Endothelial cell of umbilical vein (primary cell): ENCODE data around the gene BEST2. TPM values are rescaled to one million over a fixed set of nuclear protein-coding genes. Genes with fewer than 3 reads are reported as not detected.

Experiments used
- BruUV-seq: library from RNA; stranded (reverse); fragments of 400-500 nt; replicated peaks from 2 replicates; lab custom pipeline; 2021; lab: Mats Ljungman, UMichigan
- CTCF ChIA-PET: fragments of 300-600, 350-600 bp; sonication (Branson Sonifier 250); formaldehyde crosslinking; loops from one replicate; lab custom pipeline; 2021; ENCODE audit warnings: antibody characterized with exemption, inconsistent platforms; lab: Charles Lee
- POLR2A ChIA-PET: fragments of 300-600, 350-600 bp; sonication (Branson Sonifier 250); formaldehyde crosslinking; loops from one replicate; lab custom pipeline; 2021; ENCODE audit warnings: antibody characterized with exemption, inconsistent platforms; lab: Charles Lee
- DNase-seq: peaks from one replicate; pipeline ENCODE4 v3.0.0-alpha.2; 2011; ENCODE audit warnings: low read depth, low spot score
- FAIRE-seq: peaks from 2 replicates; lab custom pipeline; 2011; peaks lifted over from hg19 to GRCh38; lab: Jason Lieb, UNC
- H2AFZ ChIP-seq: 2 replicates; pipeline ENCODE4 v1.6.0; 2012; ENCODE audit warnings: low read depth, low read length, control low read depth, inconsistent platforms
- H3K27ac ChIP-seq: 2 replicates; pipeline ENCODE4 v1.5.1; 2011; ENCODE audit warnings: low read depth, mild to moderate bottlenecking, control low read depth, low read length, moderate library complexity; ENCODE audit not compliant: insufficient read depth
- H3K27me3 ChIP-seq, 2 experiments: 2 replicates each; pipeline versions ENCODE4 v1.6.0 to v1.6.1; 2011; ENCODE audit warnings: low read length in 2 of 2, mixed read lengths in 1 of 2; ENCODE audit not compliant: control insufficient read depth in 2 of 2, insufficient read depth in 2 of 2
- H3K36me3 ChIP-seq, 2 experiments: 2 replicates in 1 of 2; 3 replicates in 1 of 2; pipeline ENCODE4 v1.5.1; 2011; ENCODE audit warnings: low read length in 2 of 2, mild to moderate bottlenecking in 1 of 2, moderate library complexity in 1 of 2; ENCODE audit not compliant: control insufficient read depth in 2 of 2, insufficient read depth in 2 of 2; ENCODE audit errors: extremely low read depth in 1 of 2
- H3K4me1 ChIP-seq: 3 replicates; pipeline ENCODE4 v1.5.1; 2011; ENCODE audit warnings: mild to moderate bottlenecking, low read length; ENCODE audit not compliant: control insufficient read depth, insufficient read depth; ENCODE audit errors: extremely low read depth
- H3K4me2 ChIP-seq: 2 replicates; pipeline ENCODE4 v1.6.1; 2011; ENCODE audit warnings: low read length, control low read depth, mixed read lengths; ENCODE audit not compliant: insufficient read depth
- H3K4me3 ChIP-seq, 3 experiments: fragments of 200-600 bp in 1 of 3; sonication (generic), shearing (Covaris generic) in 1 of 3; replicated peaks in 1 of 3; 2 replicates each; pipeline ENCODE4 v1.5.1; 2011 to 2016; ENCODE audit warnings: control low read depth in 3 of 3, low read length in 3 of 3, mild to moderate bottlenecking in 2 of 3, inconsistent platforms in 1 of 3, low read depth in 1 of 3, moderate library complexity in 1 of 3; ENCODE audit not compliant: insufficient read depth in 1 of 3
- H3K79me2 ChIP-seq: 2 replicates; pipeline ENCODE4 v1.6.0; 2012; ENCODE audit warnings: low read length, inconsistent platforms; ENCODE audit not compliant: control insufficient read depth, insufficient read depth
- H3K9ac ChIP-seq: replicated peaks from 2 replicates; pipeline ENCODE3; 2011; ENCODE audit warnings: low read length, control low read depth; ENCODE audit not compliant: insufficient read depth; ENCODE audit errors: extremely low read depth
- H3K9me1 ChIP-seq: replicated peaks from 3 replicates; pipeline ENCODE4 v1.6.0; 2011; ENCODE audit warnings: mild to moderate bottlenecking, low read length; ENCODE audit not compliant: control insufficient read depth, insufficient read depth; ENCODE audit errors: extremely low read depth
- H3K9me3 ChIP-seq: replicated peaks from 2 replicates; pipeline ENCODE4 v1.5.1; 2012; ENCODE audit warnings: low read length, inconsistent platforms; ENCODE audit not compliant: control insufficient read depth, insufficient read depth
- H4K20me1 ChIP-seq: replicated peaks from 2 replicates; pipeline ENCODE3; 2011; ENCODE audit warnings: mild to moderate bottlenecking, low read length; ENCODE audit not compliant: control insufficient read depth, insufficient read depth; ENCODE audit errors: extremely low read depth
- FOS ChIP-seq: IDR thresholded peaks from 2 replicates; pipeline ENCODE4 v1.6.1; 2011; ENCODE audit warnings: mild to moderate bottlenecking, low read length, moderate library complexity, borderline replicate concordance; ENCODE audit not compliant: insufficient read depth
- GATA2 ChIP-seq: IDR thresholded peaks from 2 replicates; pipeline ENCODE4 v1.7.0; 2011; ENCODE audit warnings: low read depth, mild to moderate bottlenecking, moderate library complexity, mixed read lengths, low read length; ENCODE audit not compliant: insufficient read length, insufficient read depth
- JUN ChIP-seq: IDR thresholded peaks from 2 replicates; pipeline ENCODE4 v1.6.1; 2011; ENCODE audit warnings: borderline replicate concordance, low read depth; ENCODE audit not compliant: insufficient read length, insufficient read depth
- MAX ChIP-seq: IDR thresholded peaks from 2 replicates; pipeline ENCODE4 v1.6.1; 2011; ENCODE audit not compliant: insufficient read depth, insufficient read length
- MYC ChIP-seq: IDR thresholded peaks from one replicate; pipeline ENCODE4 v1.6.1; 2011; ENCODE audit warnings: mild to moderate bottlenecking, low read depth, low read length
- POLR2A ChIP-seq: IDR thresholded peaks from 2 replicates; pipeline ENCODE4 v1.6.1; 2012; ENCODE audit warnings: low read depth, mild to moderate bottlenecking, control low read depth, low read length
- POLR2AphosphoS5 ChIP-seq: IDR thresholded peaks from 2 replicates; pipeline ENCODE4 v1.6.1; 2012; ENCODE audit warnings: low read depth, mild to moderate bottlenecking, control low read depth, low read length, moderate library complexity; ENCODE audit not compliant: insufficient read depth
- dilution Hi-C: fragments of 300-500 bp; cut with MboI; formaldehyde crosslinking; loops from one replicate; pipeline ENCODE4 v1.15.0; 2019; ENCODE audit warnings: low sequenced_read_pairs; ENCODE audit not compliant: extremely low pct_ligation_motif_present
- intact Hi-C: fragments of 100-400 bp; cut with micrococcal nuclease; formaldehyde crosslinking; loops from one replicate; pipeline ENCODE4 v1.10.0; 2022
- polyA plus RNA-seq, 4 experiments: library from polyadenylated mRNA; depleted of rRNA in 3 of 4; stranded (reverse) in 3 of 4; unstranded in 1 of 4; fragments of >200 nt; gene quantifications; 2 replicates each; pipeline versions ENCODE4 v1.2.1 to v1.2.3, GENCODE V29; 2011 to 2012; ENCODE audit warnings: missing spikeins in 1 of 4
- total RNA-seq: library from RNA; stranded (reverse); gene quantifications from 2 replicates; pipeline ENCODE4 v1.2.3, GENCODE V29; 2021
- TF ChIP-seq, protein P1 (sequence below), 2 donors: IDR thresholded peaks; 1 replicate in 1 of 2; 2 replicates in 1 of 2; pipeline ENCODE4 v1.5.1; 2011; ENCODE audit warnings: low read length in 2 of 2, mild to moderate bottlenecking in 2 of 2, moderate library complexity in 2 of 2, control low read depth in 1 of 2, inconsistent platforms in 1 of 2, low read depth in 1 of 2; ENCODE audit not compliant: insufficient read depth in 1 of 2; ENCODE audit errors: extremely low read depth in 1 of 2

The BEST2 gene
- total and polyA plus RNA-seq, 2 donors (not counting 3 experiments of a cell fraction or from before 2014, with no cell fraction given), result not detected

- Histone ChIP-seq H3K4me3 (no peak overlapping the region), H4K20me1 (no peaks in the 10 kb centered on the region), H3K79me2 (peaks cover 56% of the 10 kb centered on the region), H3K9me3 (no peaks in the 10 kb centered on the region), H3K36me3 (peaks cover 22 to 38% of the 10 kb centered on the region in 2 experiments), H3K27ac (no peak overlapping the region), H2AFZ (no peak overlapping the region), H3K9ac (no peak overlapping the region), H3K4me2 (no peak overlapping the region), H3K27me3 (no peaks in the 10 kb centered on the region), H3K9me1 (no peaks in the 10 kb centered on the region), H3K4me1 (peaks cover 6% of the 10 kb centered on the region)
- BruUV-seq, result no TSS peak
- DNase-seq (no peak), FAIRE-seq (no peak)
- ChIA-PET POLR2A (no interaction called here), CTCF (interaction anchor here (0.6 to 3.1 kb wide), 5 partner anchors 19 to 82 kb away, joined by 3 to 28 read pairs (median 5); partner anchors contain the start of gene TRIR)
- dilution Hi-C loops, result no loop called here
- intact Hi-C loops, result loop anchor here (2.0 kb wide), 1 partner anchor 81 kb away; no protein-coding TSS in a partner anchor
- no peak for TF ChIP-seq GATA2
- no peak for TF ChIP-seq JUN
- TF ChIP-seq POLR2A, result no peak
- no peak for TF ChIP-seq FOS
- TF ChIP-seq POLR2AphosphoS5, result no peak
- TF ChIP-seq MAX, result no peak
- TF ChIP-seq MYC, result no peak
- TF ChIP-seq, protein P1, sequence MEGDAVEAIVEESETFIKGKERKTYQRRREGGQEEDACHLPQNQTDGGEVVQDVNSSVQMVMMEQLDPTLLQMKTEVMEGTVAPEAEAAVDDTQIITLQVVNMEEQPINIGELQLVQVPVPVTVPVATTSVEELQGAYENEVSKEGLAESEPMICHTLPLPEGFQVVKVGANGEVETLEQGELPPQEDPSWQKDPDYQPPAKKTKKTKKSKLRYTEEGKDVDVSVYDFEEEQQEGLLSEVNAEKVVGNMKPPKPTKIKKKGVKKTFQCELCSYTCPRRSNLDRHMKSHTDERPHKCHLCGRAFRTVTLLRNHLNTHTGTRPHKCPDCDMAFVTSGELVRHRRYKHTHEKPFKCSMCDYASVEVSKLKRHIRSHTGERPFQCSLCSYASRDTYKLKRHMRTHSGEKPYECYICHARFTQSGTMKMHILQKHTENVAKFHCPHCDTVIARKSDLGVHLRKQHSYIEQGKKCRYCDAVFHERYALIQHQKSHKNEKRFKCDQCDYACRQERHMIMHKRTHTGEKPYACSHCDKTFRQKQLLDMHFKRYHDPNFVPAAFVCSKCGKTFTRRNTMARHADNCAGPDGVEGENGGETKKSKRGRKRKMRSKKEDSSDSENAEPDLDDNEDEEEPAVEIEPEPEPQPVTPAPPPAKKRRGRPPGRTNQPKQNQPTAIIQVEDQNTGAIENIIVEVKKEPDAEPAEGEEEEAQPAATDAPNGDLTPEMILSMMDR (IDR thresholded peaks at IDR 0.05; ENCODE audit: extremely low read depth in 1 of 2, insufficient read depth in 1 of 2, low read depth in 1 of 2, low read length in 2 of 2), result no peak
Observed at GRCh38 chr19:12715929-12716328, 35.7 kb upstream of the BEST2 start.
